NCI-H146 treated with DMSO at 0.1 percent for 48 hours (cell line): ENCODE measurements around the gene NPBWR2.
"Not testable (repeated sequence)": the region's sequence is repeated elsewhere in the genome, so short reads cannot be mapped to it uniquely, and the experiment has no call there.

ENCODE experiments used
- DNase-seq: peaks from one replicate; lab custom pipeline; 2025; ENCODE audit not compliant: unreplicated experiment; lab: John Stamatoyannopoulos, UW

Gene NPBWR2

DNA sequence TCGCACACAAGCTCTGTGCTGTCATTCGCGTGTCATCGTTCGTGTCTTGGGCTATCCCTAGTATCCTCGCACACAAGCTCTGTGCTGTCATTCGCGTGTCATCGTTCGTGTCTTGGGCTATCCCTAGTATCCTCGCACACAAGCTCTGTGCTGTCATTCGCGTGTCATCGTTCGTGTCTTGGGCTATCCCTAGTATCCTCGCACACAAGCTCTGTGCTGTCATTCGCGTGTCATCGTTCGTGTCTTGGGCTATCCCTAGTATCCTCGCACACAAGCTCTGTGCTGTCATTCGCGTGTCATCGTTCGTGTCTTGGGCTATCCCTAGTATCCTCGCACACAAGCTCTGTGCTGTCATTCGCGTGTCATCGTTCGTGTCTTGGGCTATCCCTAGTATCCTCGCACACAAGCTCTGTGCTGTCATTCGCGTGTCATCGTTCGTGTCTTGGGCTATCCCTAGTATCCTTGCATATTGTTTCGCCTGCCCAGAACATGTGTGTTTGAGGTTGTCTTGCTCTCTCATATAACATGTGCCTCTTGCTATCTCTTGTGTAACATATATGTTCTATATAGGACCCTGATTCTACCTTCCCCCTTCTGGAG lies 20.0 kb downstream of the NPBWR2 start:
- not testable (repeated sequence) for DNase-seq

DNA sequence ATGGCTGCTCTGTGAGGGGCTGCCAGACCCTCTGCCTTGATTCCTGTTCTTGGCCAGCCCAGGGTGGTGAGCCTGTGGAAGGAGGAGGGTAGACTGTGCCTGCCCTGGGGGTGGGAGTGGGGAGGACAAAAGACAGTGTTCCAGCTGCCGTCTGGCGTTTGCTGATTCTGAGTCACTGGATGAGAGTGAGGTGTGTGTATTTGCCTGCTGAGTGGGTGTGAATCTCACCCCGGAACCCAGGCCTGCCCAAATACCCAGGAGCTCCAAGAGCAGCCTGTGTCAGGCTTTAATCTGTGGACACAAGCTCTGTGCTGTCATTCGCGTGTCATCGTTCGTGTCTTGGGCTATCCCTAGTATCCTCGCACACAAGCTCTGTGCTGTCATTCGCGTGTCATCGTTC lies 20.6 kb downstream of the NPBWR2 start:
- no peak for DNase-seq

DNA sequence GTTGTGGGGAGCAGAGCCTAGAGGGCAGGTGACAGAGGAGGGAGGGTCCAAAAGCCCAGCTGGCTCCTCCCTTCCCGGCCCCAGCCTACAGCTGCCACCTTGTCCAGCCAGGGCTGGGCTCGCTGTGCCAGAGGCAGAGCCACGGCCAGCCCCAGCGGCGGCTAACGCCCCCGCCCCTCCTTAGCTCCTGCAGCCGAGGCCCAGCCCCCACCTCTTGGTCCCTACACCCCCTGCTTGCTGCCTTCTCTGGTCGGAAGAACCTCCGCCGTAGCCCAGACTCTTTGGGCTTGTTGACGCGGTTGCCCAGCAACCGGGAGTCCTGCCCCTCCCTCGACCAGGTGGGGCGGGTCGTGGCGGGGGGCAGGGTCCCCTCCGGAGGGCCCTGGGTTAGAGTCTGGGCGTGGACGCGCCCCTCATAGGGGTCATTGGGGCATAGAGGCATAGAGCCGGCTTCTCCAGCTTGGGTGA lies 22.6 kb downstream of the NPBWR2 start:
- peak; percentile 53 for DNase-seq

DNA sequence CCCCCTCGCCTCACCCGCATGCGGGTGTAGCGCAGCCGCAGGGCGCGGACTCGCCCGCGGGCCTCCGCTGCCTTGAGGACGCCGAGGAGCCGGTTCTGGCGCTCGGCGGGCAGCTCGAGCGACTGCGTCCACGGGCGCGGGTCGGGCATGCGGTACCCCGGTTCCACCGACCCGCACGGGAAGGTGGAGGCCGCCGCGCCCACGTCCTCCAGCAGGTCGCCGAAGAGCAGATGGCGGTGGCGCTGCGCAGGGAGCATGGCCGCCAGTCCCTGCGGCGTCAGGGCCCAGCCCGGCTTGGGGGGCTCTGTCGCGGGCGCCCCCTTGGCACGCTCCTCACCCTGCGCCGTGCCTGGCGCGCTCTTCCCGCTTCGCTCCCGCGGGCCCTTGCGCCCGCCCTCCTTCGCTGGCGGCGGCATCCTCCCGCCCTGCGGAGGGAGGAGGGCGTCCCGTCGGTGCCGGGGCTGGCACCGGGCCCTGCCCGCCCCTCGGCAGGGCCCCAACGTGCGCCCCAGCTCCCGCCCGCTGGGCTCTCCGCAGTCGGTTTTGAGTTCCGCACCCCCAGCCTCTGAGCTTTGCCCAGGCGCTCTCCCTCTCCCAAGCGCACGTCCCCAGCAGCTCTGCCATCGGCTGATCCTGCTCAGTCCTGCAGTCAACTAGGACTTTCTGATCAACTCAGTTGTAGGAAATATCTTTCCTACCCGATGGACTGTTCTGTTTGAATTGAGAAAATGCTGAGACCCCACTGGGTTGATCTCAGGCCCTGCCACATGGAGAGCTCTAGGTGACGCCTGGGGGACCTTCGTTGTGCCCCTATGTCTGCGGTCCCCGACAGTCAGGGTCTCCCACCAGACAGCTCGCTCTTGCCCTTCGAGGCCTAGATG lies 23.3 kb downstream of the NPBWR2 start, which contains the start of gene LKAAEAR1:
Gene LKAAEAR1, minus strand, starts transcription at position 595 of the 881 bp plus-strand sequence. Its CDS starts 179 bp downstream, at position 416.
- no peak for DNase-seq

DNA sequence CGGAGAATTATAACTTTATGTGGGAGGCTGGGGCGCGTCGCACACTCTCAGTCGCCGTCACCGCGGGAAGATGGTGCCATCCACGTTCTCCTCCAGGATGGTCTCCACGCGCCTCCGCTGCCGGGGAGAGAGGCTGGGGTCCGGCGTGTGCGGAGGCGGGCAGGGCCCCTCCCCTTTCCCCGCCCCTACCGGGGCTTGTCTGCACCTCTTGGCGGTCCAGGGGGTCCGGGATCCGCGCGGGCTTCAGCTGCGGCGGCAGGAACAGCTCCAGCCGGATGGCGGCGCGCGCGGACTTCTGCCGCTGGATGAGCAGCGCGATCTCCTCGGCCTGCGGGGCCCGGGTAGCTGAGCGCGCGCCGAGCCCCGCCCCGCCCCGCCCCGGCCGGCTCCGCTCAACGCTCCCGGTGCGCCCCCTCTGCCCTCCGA lies 24.0 kb downstream of the NPBWR2 start:
- DNase-seq = peak; percentile 78

DNA sequence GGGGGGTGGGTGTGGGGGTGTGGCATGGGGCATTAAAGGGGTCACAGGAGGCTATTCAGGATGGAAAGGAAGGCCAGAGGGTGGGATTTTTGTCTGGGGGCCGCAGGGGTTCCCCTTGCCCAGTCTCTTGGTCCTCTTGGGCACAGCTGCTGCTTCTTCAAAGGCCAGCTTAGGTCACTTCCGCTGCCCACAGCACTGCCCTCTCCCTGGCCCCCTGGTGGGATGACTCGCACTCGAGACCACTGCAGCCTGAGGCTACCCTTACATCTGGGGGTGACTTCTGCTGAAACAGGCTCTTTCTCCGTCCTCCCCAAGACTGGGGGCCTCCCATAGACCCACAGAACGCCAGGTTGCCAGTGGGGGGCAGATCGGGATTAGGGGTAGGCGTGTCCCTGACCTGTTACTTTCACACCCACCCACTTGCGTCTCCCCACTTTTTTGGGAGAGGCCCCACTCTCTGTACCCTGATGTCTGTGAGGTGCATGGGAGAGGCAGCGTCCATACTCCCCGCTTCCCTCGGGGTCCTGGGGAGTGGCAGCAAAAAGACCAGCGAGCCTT lies 24.5 kb downstream of the NPBWR2 start:
- no peak for DNase-seq

DNA sequence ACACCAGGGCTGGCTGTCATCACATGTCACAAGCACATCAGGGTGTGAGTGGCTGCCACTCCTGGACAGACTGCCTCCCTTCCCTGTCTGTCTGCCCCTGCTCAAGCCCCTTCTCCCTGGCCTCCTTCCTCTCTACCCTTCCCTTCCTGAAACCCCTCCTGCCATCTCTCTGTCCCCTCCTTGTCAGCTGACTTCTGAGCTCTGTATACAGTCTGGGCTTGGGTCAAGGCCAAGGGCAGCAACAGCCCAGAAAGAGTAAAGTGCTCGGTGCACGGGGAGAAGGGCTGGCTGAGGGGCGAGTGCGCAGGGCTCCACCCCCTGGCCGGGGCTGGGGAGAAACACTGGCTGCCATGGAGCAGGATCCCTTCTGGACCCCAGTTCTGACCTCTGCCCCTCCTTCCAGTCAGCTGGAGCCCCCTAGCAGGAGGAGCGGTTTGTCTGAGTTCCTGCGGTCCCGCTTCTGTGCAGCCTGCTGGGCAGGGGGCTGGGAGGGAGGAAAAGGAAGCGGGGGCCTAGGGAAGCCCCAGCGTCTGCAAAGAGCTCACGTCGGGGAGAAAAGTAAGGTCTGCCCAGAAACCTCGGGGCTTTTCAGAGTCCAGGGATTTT lies 25.1 kb downstream of the NPBWR2 start:
- DNase-seq = no peak

DNA sequence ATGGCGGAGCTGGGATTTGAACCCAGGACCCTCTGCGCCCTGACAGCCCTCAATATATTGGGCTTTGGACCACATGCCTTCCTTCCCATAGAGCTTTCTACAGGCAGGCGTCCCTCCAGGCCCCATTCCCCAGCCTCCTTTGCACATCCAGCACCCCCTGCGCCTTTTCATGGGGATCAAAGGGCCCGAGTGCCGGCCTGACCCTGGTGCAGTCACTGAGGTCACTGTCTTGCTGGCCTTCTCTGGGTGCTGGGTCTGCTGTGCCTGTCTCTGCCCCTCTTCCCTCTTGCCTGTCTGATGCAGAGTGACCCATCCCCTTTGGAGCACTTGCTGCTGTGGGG lies 25.8 kb downstream of the NPBWR2 start:
- DNase-seq = no peak

DNA sequence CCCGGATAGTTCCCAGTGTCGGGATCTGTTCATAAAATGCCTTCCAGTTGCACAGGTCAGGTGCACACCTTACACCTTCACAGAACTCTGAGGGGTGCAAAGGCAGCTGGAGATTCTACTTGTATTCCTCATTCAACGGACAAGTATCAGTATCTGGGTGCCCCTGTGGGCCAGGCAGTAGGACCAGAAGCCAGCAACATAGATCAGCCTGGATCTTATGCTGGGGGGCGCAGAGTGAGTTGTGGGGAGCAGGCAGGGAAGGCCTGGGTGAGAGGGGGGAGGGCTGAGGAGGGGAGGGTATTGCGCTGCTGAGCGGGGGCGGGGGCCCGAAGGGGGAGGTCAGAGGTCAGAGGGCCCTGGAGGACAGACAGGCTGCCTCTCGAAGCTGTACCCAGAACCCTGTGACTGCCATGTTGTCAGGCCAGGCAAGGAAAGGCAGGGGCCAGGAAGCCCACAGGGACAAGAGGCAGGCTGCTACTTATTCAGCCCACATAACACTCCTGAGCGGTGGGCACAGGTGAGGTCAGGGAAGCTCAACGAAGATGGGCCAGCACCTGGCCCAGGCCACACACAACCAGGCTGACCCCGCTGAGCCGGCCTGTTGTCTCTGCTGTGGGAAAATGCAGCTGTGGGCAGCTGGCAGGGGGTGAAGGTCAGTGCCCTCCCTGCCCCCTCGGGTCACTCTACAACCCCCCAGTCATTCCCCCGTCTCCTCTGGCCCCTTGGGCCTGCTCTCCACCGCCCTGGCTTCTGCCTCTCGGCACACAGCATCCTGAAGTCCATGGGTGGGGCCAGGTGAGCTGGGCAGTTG lies 26.3 kb downstream of the NPBWR2 start:
- no peak for DNase-seq

DNA sequence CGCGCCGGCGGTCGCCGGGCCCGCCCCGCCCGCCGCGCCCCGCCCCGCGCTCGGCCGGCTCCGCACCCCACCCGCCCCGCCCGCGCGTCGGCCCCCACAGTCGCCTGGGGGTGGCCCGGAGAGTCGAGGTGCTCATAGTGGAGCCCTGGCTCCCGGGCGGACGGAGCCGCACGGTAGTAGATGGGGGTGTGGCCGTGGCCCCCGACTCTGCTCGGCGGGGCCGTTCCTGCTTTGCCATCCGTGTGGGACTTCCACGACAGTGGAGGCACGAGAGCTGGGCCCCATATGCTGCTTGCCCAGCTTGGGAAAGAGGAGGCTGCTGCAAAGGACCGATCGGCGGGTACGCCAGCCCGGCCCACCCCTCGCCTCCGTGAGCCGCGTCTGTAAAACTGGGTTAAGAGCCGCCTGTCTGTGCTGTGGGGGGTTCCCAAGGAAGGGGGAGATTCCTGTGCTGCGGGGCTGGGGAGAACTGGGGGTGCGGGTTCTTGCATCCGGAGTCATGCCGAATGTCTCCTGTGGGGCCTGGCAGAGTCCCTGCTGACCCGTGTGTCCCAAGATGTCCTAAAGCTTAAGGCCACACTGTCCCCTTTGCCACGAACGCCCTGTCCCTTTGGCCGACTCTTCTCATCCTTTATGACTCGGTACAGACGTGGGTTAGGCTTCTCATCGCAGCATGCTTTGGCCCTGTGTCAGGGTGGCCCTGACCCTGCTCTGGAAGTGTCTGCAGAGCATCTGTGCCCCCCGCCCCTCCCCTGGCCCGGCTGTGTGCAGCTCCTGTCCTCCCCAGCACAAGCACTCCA lies 27.2 kb downstream of the NPBWR2 start, which contains the start of gene OPRL1:
Gene OPRL1, plus strand, starts transcription at position 70 of the 800 bp plus-strand sequence. CDS start 12,639 bp downstream, outside the sequence.
- no peak for DNase-seq

DNA sequence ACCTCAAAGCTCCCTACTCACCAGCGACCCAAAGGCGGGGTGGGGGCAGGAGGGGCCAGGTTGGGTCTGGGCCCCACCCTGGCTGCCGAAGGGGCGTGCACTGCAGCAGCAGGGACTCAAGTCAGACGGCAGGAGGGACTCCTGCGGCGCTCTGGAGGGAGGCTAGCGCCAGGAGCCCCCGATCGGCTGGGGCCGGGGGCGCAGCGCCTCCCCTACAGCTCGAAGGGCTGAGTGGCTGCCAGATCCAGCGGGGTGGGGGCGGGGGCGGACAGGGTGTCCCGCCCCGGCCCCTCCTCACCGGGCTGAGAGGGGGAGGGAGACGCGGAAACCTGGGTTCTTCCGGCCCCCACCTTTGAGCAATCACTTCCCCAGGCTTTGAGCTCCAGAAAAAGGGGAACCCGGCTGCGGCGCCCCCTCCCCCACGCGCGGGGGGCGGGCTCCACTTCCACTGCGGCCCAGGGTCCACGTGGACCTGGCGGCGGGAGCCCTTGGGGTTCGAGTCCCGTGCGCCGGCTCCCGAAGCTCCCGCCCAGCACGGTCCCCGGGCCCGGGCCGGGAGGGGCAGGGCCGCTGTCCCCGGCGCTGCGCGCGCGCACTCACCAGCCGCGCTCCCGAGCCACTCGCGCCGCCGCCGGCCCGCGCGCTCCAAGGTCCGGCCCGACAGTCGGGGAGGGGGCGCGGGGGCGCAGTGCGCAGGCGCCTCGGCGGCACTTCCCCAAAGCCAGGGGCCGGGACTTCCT lies 27.9 kb downstream of the NPBWR2 start, which contains the start of gene RGS19:
Gene RGS19, minus strand, starts transcription at position 246 of the 740 bp plus-strand sequence. CDS start 2,632 bp downstream, outside the sequence.
- DNase-seq = peak; percentile 36

DNA sequence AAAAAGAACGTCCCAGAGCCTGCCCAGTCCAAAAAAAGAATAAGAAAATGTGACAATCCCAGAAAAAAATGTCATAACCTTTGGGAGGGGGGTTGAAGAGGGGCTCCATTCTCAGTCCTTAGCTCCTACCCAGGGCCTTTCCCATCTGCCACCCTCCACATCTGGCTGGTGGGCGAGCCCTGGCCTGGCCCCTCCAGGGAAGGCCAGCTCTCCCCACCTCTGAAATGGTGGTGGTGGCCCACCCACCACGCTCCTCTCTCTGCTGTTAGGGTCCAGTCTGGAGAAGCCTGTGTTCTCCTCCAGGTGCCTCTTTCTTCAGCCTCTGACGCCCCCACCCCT lies 28.5 kb downstream of the NPBWR2 start:
- no peak for DNase-seq

DNA sequence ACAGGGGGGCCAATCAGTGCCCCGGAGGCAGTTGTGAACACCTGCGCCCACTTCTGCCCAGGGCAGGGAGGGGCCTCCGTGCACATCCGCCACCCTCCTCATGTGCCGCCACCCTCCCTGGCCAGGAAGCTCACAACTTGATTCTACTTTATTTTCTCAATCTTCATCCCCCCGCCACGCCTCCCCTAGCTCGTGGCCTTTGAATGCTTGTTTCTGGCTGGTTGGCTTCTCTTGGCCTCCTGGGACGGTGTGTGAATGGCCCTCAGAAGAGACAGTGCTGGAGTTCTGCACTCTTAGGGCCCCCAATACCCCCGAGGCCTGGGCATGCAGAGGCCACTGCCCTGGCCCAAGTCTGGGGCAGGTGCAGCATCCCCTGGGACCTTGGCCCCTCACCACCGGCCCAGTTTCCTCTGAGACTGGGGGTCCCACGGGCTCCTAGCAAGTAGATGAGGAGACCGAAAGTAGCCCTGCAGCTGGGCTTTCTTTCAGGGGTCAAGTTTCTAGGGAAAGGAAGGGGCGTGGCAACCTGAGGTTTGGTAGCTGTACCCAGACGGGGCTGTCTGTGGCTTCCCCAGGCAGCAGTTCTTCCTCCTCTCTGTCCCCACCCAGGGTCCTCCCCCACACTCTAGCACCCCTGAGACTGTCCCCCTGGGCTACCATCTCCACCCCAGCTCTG lies 29.4 kb downstream of the NPBWR2 start:
- DNase-seq = no peak

DNA sequence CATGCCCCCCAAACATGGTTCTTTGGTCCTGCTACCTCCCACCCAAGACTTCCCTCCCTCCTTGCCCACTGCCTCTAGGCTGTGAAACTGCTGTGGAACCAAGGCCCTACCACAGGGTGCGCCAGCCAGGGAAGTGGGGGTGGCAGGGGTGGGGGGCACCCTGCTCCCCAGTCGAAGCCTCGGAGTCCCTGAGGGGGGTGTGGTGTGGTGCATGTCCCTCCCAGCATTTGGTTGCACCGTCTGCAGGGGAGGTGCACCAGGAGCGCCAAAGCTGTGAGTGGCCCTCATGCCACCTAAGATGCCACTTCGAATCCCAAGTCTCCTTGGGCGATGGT lies 29.9 kb downstream of the NPBWR2 start:
- DNase-seq = no peak

DNA sequence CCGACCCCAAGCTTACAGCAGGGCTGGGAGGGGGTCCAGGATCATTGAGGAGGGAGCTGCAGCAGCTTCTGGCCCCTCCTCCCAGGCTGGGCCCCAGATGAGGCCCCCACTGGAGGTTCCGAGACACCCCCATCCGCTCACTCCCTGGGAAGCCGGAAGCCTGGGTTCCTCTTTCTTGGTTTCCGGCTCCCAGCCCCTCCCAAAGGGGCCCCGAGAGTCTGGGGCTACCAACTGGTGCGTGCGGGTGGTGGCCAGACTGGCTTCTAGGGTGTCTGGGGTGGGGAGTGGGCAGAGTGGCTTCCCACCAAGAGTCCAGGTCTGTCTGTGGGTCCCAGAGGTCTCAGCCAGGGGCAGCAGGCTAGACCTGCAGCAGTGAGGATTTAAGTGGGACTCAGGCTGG lies 30.3 kb downstream of the NPBWR2 start:
- DNase-seq = no peak

DNA sequence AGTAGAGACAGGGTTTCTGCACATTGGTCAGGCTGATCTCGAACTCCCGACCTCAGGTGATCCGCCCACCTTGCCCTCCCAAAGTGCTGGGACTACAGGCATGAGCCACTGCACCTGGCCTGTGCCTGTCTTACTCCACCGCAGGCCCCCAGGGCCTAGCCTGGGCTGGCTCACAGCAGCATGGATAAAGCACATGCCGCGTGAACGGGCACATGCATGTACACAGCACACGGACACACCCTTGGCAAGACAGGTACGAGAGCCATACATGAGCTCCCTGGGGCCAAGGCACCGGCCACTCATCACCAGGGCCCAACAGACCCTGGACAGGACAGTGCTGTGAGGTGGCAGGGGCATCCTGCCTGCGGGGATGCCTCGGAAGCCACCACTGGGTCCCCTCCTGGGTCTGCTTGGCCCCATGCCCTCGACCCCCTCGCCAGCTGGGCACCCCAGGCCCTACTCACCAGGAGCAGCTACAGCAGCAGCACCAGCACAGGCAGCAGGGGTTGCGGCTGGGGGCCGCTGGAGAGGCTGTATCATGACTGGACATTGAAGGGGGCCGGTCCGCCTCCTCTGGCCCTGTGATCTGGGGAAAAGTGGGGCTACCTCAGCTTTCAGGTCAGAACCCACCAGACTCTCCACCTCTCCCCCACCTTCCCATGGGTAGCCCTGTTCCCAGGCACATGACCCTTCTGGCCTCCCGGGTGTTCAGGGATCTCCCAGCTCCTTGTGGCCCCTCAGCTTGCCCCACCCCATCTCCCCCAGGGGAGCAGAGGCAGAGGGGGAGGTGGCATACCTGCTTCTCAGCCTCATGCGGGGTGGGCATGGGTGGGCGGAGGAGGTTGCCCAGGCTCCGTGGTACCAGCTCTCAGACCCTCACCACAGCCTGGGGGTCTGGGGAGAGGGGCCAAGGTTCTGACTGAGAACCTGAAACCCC lies 31.0 kb downstream of the NPBWR2 start:
- no peak for DNase-seq

DNA sequence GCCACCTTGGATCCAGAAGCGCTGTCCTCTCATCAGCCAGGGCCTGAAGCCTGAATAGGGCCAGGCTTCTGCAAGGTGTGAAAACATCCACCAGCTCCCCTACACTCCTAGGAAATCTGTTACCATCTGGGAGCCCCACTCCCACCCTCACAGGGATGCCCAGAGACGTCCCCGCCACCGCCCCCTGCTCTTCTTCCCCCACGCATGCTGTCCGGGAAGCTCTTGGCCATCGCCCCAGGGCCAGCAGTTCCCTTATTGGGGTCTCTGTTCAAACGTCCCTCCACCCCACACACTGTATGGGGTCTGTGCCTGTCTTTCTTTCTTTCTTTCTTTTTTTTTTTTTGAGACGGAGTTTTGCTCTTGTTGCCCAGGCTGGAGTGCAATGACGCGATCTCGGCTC lies 31.8 kb downstream of the NPBWR2 start:
- no peak for DNase-seq

DNA sequence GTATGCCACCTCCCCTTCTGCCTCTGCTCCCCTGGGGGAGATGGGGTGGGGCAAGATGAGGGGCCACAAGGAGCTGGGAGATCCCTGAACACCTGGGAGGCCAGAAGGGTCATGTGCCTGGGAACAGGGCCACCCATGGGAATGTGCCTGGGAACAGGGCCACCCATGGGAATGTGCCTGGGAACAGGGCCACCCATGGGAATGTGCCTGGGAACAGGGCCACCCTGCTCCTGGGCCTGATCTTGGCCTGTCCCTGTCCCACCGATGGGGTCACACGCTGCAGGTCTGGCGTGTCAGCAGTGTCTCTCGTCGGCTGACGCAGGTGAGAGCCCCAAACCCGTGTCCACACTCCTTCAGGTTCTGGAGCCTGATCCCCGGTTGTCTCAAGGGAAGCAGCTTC lies 32.4 kb downstream of the NPBWR2 start:
- no peak for DNase-seq
